Measurements from ENCODE around the gene USP21. TPM values are rescaled to one million over a fixed set of nuclear protein-coding genes. Genes with fewer than 3 reads are reported as not detected.
"Not testable (repeated sequence)": the region's sequence is repeated elsewhere in the genome, so short reads cannot be mapped to it uniquely, and the experiment has no call there.

Gene USP21
- polyA plus RNA-seq, 1 experiment: 19.3 TPM

- H3K4me3 ChIP-seq (ENCODE audit: low read depth, low read length): no peak overlapping the region
- H3K36me3 ChIP-seq (ENCODE audit: control insufficient read depth, insufficient read depth, low read length): no peaks in the 10 kb centered on the region; the same call in 1 of the 2 replicates
- no peak for TF ChIP-seq CTCF (IDR thresholded peaks at IDR 0.05; ENCODE audit: insufficient read depth, low read depth, low read length)
- ChIA-PET CTCF (interaction anchor here (2.0 kb wide), 1 partner anchor 18 kb away, joined by 7 read pairs; no protein-coding TSS in a partner anchor), POLR2A (no interaction called here)
- DNase-seq (ENCODE audit: low read depth): no peak
- no peaks in the 10 kb centered on the region for H3K27me3 ChIP-seq (ENCODE audit: control insufficient read depth, insufficient read depth, low read length)
Measured at GRCh38 chr1:161115132-161115711, 44.1 kb upstream of the USP21 start.

DNA sequence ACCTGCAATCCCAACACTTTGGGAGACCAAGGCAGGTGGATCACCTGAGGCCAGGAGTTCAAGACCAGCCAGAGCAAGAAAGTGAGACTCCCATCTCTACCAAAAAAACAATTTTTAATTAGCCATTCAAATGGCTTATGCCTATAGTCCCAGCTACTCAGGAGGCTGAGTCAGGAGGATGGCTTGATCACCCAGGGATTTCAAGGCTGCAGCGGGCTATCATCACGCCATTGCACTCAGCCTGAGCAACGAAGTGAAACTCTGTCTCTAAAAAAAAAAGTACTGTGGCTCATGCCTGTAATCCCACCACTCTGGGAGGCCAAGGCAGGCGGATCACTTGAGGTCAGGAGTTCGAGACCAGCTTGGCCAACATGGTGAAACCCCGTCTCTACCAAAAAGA, 43.3 kb upstream of the USP21 start:
- DNase-seq (ENCODE audit: low read depth); H3K4me3 ChIP-seq (ENCODE audit: low read depth, low read length); POLR2A ChIA-PET; H3K27me3 ChIP-seq (ENCODE audit: control insufficient read depth, insufficient read depth, low read length); H3K36me3 ChIP-seq (ENCODE audit: control insufficient read depth, insufficient read depth, low read length): not testable (repeated sequence)
- CTCF ChIA-PET: interaction anchor here (2.5 kb wide), 1 partner anchor 19 kb away, joined by 9 read pairs; the partner anchor contains the start of gene KLHDC9

DNA sequence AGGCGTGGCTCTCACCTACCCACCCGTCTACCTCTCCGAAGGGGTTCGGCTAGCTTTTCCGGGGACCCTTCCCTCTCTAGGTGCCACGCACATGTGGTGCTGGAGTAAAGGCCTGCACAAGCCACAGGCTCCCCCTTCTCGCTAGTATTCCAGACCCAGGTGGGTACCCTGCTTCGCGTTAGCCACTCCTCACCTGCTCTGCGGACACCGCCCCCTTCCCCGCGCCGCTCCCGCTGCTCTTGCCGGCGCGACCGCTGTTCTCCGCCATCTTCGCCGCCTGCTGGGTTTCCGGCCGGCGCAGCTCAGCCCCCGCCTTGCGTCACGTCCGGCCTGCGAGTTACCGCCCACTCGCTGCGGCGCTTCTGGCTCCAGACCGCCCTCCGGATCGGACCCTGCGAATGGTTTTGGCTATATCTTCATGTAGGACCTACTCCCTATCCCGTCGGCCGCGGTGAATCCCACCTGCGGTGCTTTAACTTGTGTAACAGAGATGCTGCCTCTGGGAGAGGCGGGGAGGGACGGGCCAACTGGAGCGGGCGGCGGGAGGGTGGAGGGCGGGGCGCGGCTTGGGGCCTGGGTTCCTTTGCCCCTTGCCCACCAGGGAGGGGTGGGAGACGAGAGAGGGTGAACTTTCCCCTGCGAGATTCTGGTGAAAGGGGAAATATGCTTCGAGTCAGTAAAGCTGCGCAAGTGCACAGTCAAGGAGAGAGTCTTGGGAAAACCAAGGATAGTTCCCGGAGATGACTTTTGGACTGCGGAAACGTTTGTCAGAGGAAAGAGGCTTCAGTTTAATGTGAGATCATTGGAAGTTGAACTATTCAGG, 41.3 kb upstream of the USP21 start, which contains the start of the genes NIT1 and PFDN2:
Gene NIT1 (plus strand): TSS at position 347 of the 823 bp plus-strand sequence. CDS start 72 bp downstream, at position 419.
Gene PFDN2 (minus strand): TSS at position 279 of the 823 bp plus-strand sequence. CDS start 11 bp downstream, at position 268.
- H3K27me3 ChIP-seq (ENCODE audit: control insufficient read depth, insufficient read depth, low read length): no peaks in the 10 kb centered on the region
- H3K36me3 ChIP-seq (ENCODE audit: control insufficient read depth, insufficient read depth, low read length): peaks cover 16% of the 10 kb centered on the region
- DNase-seq (ENCODE audit: low read depth): no peak
- peak within 1 kb of the TSS; percentile 65 for H3K4me3 ChIP-seq (ENCODE audit: low read depth, low read length)
- CTCF ChIA-PET: interaction anchor here (0.6 to 2.5 kb wide), 6 partner anchors 9 to 790 kb away, joined by 3 to 9 read pairs (median 4); partner anchors contain the start of gene KLHDC9
- no peak for TF ChIP-seq CTCF (IDR thresholded peaks at IDR 0.05; ENCODE audit: insufficient read depth, low read depth, low read length)
- POLR2A ChIA-PET: interaction anchor here (0.6 to 1.0 kb wide), 2 partner anchors 15 to 79 kb away, joined by 6 read pairs; no protein-coding TSS in a partner anchor

DNA sequence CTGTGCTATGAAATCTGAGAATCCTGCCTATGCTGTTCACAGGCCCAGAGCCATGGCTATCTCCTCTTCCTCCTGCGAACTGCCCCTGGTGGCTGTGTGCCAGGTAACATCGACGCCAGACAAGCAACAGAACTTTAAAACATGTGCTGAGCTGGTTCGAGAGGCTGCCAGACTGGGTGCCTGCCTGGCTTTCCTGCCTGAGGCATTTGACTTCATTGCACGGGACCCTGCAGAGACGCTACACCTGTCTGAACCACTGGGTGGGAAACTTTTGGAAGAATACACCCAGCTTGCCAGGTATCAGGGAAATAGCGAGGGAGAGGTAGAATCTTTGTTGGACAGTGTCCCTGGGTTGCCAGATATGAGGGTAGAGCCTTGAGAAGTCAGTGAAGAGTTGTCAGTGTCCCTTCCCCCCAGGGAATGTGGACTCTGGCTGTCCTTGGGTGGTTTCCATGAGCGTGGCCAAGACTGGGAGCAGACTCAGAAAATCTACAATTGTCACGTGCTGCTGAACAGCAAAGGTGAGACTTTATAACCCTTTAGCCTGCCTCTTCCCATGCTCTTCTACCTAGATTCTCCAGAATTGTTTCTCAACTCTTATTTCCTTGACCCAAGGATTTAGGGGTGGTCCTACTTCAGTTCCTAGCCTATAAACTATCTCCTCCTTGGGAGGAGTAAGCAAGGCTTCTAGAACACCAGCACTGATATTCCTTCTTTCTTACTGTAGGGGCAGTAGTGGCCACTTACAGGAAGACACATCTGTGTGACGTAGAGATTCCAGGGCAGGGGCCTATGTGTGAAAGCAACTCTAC, 40.0 kb upstream of the USP21 start:
- H3K4me3 ChIP-seq (ENCODE audit: low read depth, low read length): peak overlapping the region; percentile 65
- peaks cover 21% of the 10 kb centered on the region for H3K36me3 ChIP-seq (ENCODE audit: control insufficient read depth, insufficient read depth, low read length)
- CTCF ChIA-PET: interaction anchor here (0.9 to 1.0 kb wide), 3 partner anchors 9 to 22 kb away, joined by 3 read pairs; partner anchors contain the start of gene DEDD
- no peak for DNase-seq (ENCODE audit: low read depth)
- POLR2A ChIA-PET: no interaction called here
- peak; percentile 48 for TF ChIP-seq CTCF (IDR thresholded peaks at IDR 0.05; ENCODE audit: insufficient read depth, low read depth, low read length)
- H3K27me3 ChIP-seq (ENCODE audit: control insufficient read depth, insufficient read depth, low read length): no peaks in the 10 kb centered on the region

DNA sequence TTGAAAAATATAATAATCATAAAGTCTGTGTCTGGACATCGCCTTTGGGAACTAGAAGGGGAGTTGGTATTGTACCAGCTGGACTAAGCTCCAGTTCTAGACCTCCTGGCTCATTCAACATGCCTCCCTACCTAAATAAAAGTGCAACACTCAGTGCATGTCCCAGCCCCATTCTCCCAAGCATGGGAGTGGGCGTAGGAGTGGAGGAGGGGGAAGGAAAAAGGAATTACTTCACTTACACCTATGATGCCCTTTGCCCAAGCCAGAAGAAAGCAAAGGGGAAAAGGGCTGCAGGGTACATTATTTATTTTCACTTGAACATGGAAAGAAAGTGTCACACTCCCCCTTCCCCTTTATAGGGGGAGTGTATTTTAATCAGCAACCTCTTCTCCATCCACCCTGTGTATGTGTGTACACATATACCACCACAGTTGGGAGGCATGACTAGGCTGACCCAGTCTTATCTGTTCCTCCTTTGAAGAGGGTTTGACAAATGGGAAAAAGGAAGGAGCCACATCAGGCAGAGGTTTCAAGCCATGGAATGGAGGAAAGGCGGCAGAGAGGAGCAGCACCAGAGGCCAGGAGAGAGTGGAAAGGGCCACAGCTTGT, 38.2 kb upstream of the USP21 start:
- DNase-seq (ENCODE audit: low read depth): no peak
- ChIA-PET CTCF (interaction anchor here (1.2 kb wide), 1 partner anchor 17 kb away, joined by 4 read pairs; no protein-coding TSS in a partner anchor), POLR2A (no interaction called here)
- TF ChIP-seq CTCF (IDR thresholded peaks at IDR 0.05; ENCODE audit: insufficient read depth, low read depth, low read length): no peak
- Histone ChIP-seq H3K36me3 (ENCODE audit: control insufficient read depth, insufficient read depth, low read length) (peaks cover 21% of the 10 kb centered on the region), H3K27me3 (ENCODE audit: control insufficient read depth, insufficient read depth, low read length) (no peaks in the 10 kb centered on the region), H3K4me3 (ENCODE audit: low read depth, low read length) (no peak overlapping the region)
